Neuronal stem cell (in vitro differentiated cells): Measurements from ENCODE around the gene TULP4.
"Not testable (repeated sequence)": the region's sequence is repeated elsewhere in the genome, so short reads cannot be mapped to it uniquely, and the experiment has no call there.

ENCODE experiments used
- DNase-seq: peaks from one replicate; pipeline ENCODE4 v3.0.0-alpha.2; 2013; ENCODE audit warnings: low spot score
- H2AFZ ChIP-seq: one replicate; pipeline ENCODE4 v1.6.1; 2013; ENCODE audit warnings: mild to moderate bottlenecking, low read length, inconsistent platforms
- H2AK5ac ChIP-seq: 2 replicates; pipeline ENCODE4 v1.6.1; 2013; ENCODE audit warnings: low read depth, mild to moderate bottlenecking, inconsistent platforms, low read length, moderate library complexity, mixed read lengths
- H2BK120ac ChIP-seq: 2 replicates; pipeline ENCODE4 v1.6.1; 2013; ENCODE audit warnings: low read depth, mild to moderate bottlenecking, inconsistent platforms, low read length, moderate library complexity, mixed read lengths
- H2BK12ac ChIP-seq: one replicate; pipeline ENCODE4 v1.6.1; 2013; ENCODE audit warnings: low read length, inconsistent platforms
- H2BK15ac ChIP-seq: 2 replicates; pipeline ENCODE4 v1.6.1; 2013; ENCODE audit warnings: mild to moderate bottlenecking, low read length, inconsistent platforms, mixed read lengths
- H2BK5ac ChIP-seq: one replicate; pipeline ENCODE4 v1.6.1; 2013; ENCODE audit warnings: inconsistent platforms, mild to moderate bottlenecking, low read length, moderate library complexity
- H3K14ac ChIP-seq: one replicate; pipeline ENCODE4 v1.6.1; 2013; ENCODE audit warnings: low read length, inconsistent platforms
- H3K18ac ChIP-seq: 2 replicates; pipeline ENCODE4 v1.6.1; 2013; ENCODE audit warnings: low read length, inconsistent platforms
- H3K23ac ChIP-seq: 2 replicates; pipeline ENCODE4 v1.6.1; 2013; ENCODE audit warnings: low read depth, mild to moderate bottlenecking, mixed read lengths, low read length, inconsistent platforms; ENCODE audit not compliant: poor library complexity
- H3K27ac ChIP-seq: replicated peaks from 3 replicates; pipeline ENCODE4 v1.5.1; 2013; ENCODE audit warnings: low read length, inconsistent platforms
- H3K27me3 ChIP-seq, 3 experiments: 2 replicates each; pipeline ENCODE4 v1.6.1; 2013; ENCODE audit warnings: low read length in 3 of 3, mild to moderate bottlenecking in 2 of 3, inconsistent platforms in 1 of 3, low read depth in 1 of 3, mixed read lengths in 1 of 3, moderate library complexity in 1 of 3; ENCODE audit not compliant: control insufficient read depth in 3 of 3, insufficient read depth in 3 of 3
- H3K36me3 ChIP-seq, 2 donors: replicated peaks in 1 of 2; 2 replicates each; pipeline ENCODE4 v1.6.1; 2013; ENCODE audit warnings: low read length in 2 of 2; ENCODE audit not compliant: control insufficient read depth in 2 of 2, insufficient read depth in 2 of 2
- H3K4ac ChIP-seq: 2 replicates; pipeline ENCODE4 v1.6.1; 2013; ENCODE audit warnings: inconsistent platforms, mild to moderate bottlenecking, low read length, moderate library complexity
- H3K4me1 ChIP-seq, 2 donors: 1 replicate in 1 of 2; 2 replicates in 1 of 2; pipeline ENCODE4 v1.6.1; 2013; ENCODE audit warnings: low read length in 2 of 2, low read depth in 1 of 2; ENCODE audit not compliant: control insufficient read depth in 2 of 2, insufficient read depth in 1 of 2
- H3K4me2 ChIP-seq: one replicate; pipeline ENCODE4 v1.6.1; 2013; ENCODE audit warnings: mild to moderate bottlenecking, low read length, inconsistent platforms; ENCODE audit not compliant: insufficient read depth, poor library complexity, severe bottlenecking
- H3K4me3 ChIP-seq, 2 donors: 2 replicates each; pipeline ENCODE4 v1.5.1; 2013; ENCODE audit warnings: low read length in 2 of 2, mild to moderate bottlenecking in 2 of 2, inconsistent platforms in 1 of 2, moderate library complexity in 1 of 2
- H3K79me1 ChIP-seq: one replicate; pipeline ENCODE4 v1.6.1; 2013; ENCODE audit warnings: low read depth, mild to moderate bottlenecking, inconsistent platforms, low read length, moderate library complexity
- H3K9ac ChIP-seq: one replicate; pipeline ENCODE4 v1.6.1; 2013; ENCODE audit warnings: mild to moderate bottlenecking, low read depth, low read length, inconsistent platforms; ENCODE audit not compliant: poor library complexity
- H3K9me3 ChIP-seq, 2 donors: replicated peaks in 1 of 2; 2 replicates each; pipeline versions ENCODE3 to v1.6.1; 2013; ENCODE audit warnings: low read length in 2 of 2, mild to moderate bottlenecking in 2 of 2, inconsistent platforms in 1 of 2, low read depth in 1 of 2, mixed read lengths in 1 of 2, moderate library complexity in 1 of 2; ENCODE audit not compliant: control insufficient read depth in 2 of 2, insufficient read depth in 1 of 2
- H4K8ac ChIP-seq: one replicate; pipeline ENCODE4 v1.6.1; 2013; ENCODE audit warnings: low read depth, mild to moderate bottlenecking, inconsistent platforms, low read length, moderate library complexity
- H4K91ac ChIP-seq: one replicate; pipeline ENCODE4 v1.6.1; 2013; ENCODE audit warnings: low read length, low read depth, mild to moderate bottlenecking, inconsistent platforms; ENCODE audit not compliant: poor library complexity
- WGBS, 2 donors: extraction: QIAGEN DNeasy Blood & Tissue Kit; methylation state at CpG; one replicate each; pipeline ENCODE4 v1.1.7; 2013; ENCODE audit warnings: missing lambda C conversion rate in 2 of 2, mixed read lengths in 1 of 2; ENCODE audit not compliant: insufficient read length in 2 of 2, insufficient replicate concordance in 1 of 2; ENCODE audit errors: extremely low coverage in 2 of 2; 5-methylcytosine and 5-hydroxymethylcytosine counted together

The TULP4 gene

DNA sequence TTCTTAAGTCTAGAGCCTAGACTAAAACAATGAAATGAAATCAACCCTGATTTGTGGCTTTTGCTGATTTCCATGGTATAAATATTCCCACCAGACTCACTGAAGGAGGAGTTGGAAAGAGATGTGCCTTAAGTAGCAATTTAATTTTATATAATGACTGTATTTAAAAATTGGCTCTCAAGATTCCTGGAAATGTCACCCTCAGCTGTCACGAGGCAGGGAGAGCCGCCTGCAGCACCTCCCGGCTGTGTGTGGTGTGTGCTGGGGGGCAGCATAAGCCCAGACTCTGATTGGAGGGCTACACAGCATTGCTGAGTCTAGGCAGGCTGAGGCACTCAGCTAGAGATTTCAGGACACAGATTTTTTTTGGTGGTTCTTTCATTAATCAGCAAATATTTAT lies 207.0 kb downstream of the TULP4 start:
- Histone ChIP-seq H3K14ac (no peak overlapping the region), H2BK5ac (no peak overlapping the region), H3K27me3 (no peaks in the 10 kb centered on the region), H3K36me3 (no peaks in the 10 kb centered on the region), H3K9ac (no peak overlapping the region), H3K4me2 (no peak overlapping the region), H2BK120ac (no peak overlapping the region), H3K4ac (no peak overlapping the region), H4K91ac (no peak overlapping the region), H2AFZ (no peak overlapping the region), H3K18ac (no peak overlapping the region), H4K8ac (no peak overlapping the region), H3K9me3 (peaks cover 0 to 3% of the 10 kb centered on the region in 2 donors), H3K4me3 (no peak overlapping the region), H2BK12ac (no peak overlapping the region), H3K79me1 (no peaks in the 10 kb centered on the region), H2BK15ac (no peak overlapping the region), H3K4me1 (peaks cover 3 to 14% of the 10 kb centered on the region in 2 donors), H2AK5ac (no peak overlapping the region), H3K27ac (no peak overlapping the region), H3K23ac (no peak overlapping the region)
- DNase-seq = no peak
- no CpG with 5 or more reads among the region's 3 CpGs for WGBS, 2 donors

DNA sequence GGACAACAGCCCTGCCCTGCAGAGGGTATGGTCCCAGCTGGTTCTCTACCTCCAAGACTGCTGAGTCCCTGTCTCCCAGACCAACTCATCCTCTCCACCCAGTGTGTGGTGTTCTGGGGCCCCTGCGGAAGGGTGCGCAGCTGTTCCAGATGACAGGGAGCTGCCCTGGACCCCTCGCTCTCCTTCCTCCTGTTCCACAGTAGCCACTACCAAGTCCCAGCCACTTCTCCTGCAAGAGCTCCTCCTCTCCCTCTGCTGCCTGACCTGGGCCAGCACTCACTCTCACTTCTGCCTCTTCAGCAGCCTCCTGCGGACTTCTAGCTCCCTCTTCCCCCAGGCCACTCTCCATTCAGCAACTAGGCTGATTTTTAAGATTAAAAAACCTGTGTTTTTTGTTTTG lies 207.5 kb downstream of the TULP4 start:
- no peak for DNase-seq
- Histone ChIP-seq H3K9me3 (peaks cover 0 to 4% of the 10 kb centered on the region in 2 donors), H3K23ac (no peak overlapping the region), H3K9ac (no peak overlapping the region), H3K4ac (no peak overlapping the region), H2BK120ac (no peak overlapping the region), H3K79me1 (no peaks in the 10 kb centered on the region), H3K4me3 (no peak overlapping the region), H2AFZ (no peak overlapping the region), H2AK5ac (no peak overlapping the region), H2BK5ac (no peak overlapping the region), H2BK15ac (no peak overlapping the region), H3K14ac (no peak overlapping the region), H3K4me2 (no peak overlapping the region), H3K4me1 (peaks cover 3 to 14% of the 10 kb centered on the region in 2 donors), H2BK12ac (no peak overlapping the region), H3K36me3 (no peaks in the 10 kb centered on the region), H4K91ac (no peak overlapping the region), H3K27ac (no peak overlapping the region), H3K18ac (no peak overlapping the region), H3K27me3 (no peaks in the 10 kb centered on the region), H4K8ac (no peak overlapping the region)
- WGBS, 2 donors = no CpG with 5 or more reads among the region's 4 CpGs

DNA sequence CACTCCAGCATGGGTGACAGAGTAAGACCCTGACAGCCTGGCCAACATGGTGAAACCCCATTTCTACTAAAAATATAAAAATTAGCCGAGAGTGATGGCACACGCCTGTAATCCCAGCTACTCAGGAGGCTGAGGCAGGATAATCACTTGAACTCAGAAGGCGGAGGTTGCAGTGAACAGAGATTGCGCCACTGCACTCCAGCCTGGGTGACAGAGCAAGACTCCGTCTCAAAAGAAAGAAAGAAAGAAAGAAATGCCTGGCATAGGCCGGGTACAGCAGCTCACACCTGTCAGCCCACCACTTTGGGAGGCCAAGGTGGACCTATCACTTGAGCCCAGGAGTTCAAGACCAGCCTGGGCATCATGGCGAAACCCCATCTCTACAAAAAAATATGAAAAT lies 208.7 kb downstream of the TULP4 start:
- not testable (repeated sequence) for H3K79me1 ChIP-seq, H2AFZ ChIP-seq, H2BK12ac ChIP-seq, H3K36me3 ChIP-seq, H2AK5ac ChIP-seq, H2BK5ac ChIP-seq, H4K8ac ChIP-seq, H3K9me3 ChIP-seq, H3K27ac ChIP-seq, H3K4ac ChIP-seq, H3K18ac ChIP-seq, H2BK120ac ChIP-seq, H3K4me2 ChIP-seq, H3K23ac ChIP-seq, H3K9ac ChIP-seq, H2BK15ac ChIP-seq, H3K27me3 ChIP-seq, H3K14ac ChIP-seq, DNase-seq, H4K91ac ChIP-seq, H3K4me3 ChIP-seq
- WGBS, 2 donors = no CpG with 5 or more reads among the region's 7 CpGs
- peaks cover 3 to 14% of the 10 kb centered on the region in 2 donors for H3K4me1 ChIP-seq

DNA sequence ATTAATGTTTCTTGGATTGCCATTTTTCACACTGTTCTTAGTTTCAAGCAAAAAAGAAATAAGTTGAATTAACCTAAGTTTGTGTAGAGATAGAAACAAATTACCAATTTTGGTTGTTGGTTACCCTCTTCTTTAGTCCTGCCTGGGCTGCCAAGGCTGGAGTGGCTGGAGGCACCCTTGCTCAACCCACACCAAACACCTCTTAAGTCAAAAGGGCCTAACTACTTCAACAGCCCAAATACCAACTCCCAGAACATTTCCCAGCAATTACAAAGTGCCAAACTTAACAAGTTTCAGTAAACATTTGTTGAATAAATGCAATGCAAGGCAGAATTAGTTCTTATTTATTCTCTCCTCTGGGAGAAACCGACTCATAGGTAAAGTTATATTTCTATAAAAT lies 209.5 kb downstream of the TULP4 start:
- H4K8ac ChIP-seq = no peak overlapping the region
- no CpG with 5 or more reads among the region's 1 CpG for WGBS, 2 donors
- H3K9ac ChIP-seq = no peak overlapping the region
- no peak overlapping the region for H3K4ac ChIP-seq
- no peak overlapping the region for H3K18ac ChIP-seq
- no peak overlapping the region for H2BK120ac ChIP-seq
- H3K36me3 ChIP-seq = no peaks in the 10 kb centered on the region
- no peak overlapping the region for H3K23ac ChIP-seq
- no peak overlapping the region for H4K91ac ChIP-seq
- H2BK5ac ChIP-seq = no peak overlapping the region
- H2AFZ ChIP-seq = no peak overlapping the region
- no peak overlapping the region for H2AK5ac ChIP-seq
- no peak overlapping the region for H2BK15ac ChIP-seq
- no peaks in the 10 kb centered on the region for H3K79me1 ChIP-seq
- H3K4me1 ChIP-seq = peaks cover 3 to 14% of the 10 kb centered on the region in 2 donors
- no peaks in the 10 kb centered on the region for H3K27me3 ChIP-seq
- H3K9me3 ChIP-seq = peaks cover 0 to 4% of the 10 kb centered on the region in 2 donors
- no peak for DNase-seq
- H3K4me2 ChIP-seq = no peak overlapping the region
- H3K14ac ChIP-seq = no peak overlapping the region
- H2BK12ac ChIP-seq = no peak overlapping the region
- no peak overlapping the region for H3K27ac ChIP-seq
- no peak overlapping the region for H3K4me3 ChIP-seq
